H1 (cell line): ENCODE measurements around the gene VPS13D. TPM values are rescaled to one million over a fixed set of nuclear protein-coding genes. Genes with fewer than 3 reads are reported as not detected.

Source experiments
- CTBP2 ChIP-seq: IDR thresholded peaks from 2 replicates; pipeline ENCODE4 v1.7.0; 2011; ENCODE audit warnings: borderline replicate concordance, mild to moderate bottlenecking, moderate library complexity, mixed read lengths, low read length; ENCODE audit not compliant: insufficient read depth, insufficient read length
- HDAC2 ChIP-seq, 2 experiments: fragments of 300-600 bp in 1 of 2; sonication (generic) in 1 of 2; IDR thresholded peaks; 2 replicates each; pipeline ENCODE4 v1.6.1; 2011 to 2012; ENCODE audit warnings: low read depth in 2 of 2, low read length in 2 of 2, mild to moderate bottlenecking in 2 of 2, moderate library complexity in 2 of 2, borderline replicate concordance in 1 of 2, inconsistent platforms in 1 of 2
- NRF1 ChIP-seq: IDR thresholded peaks from 2 replicates; pipeline ENCODE4 v1.6.1; 2011; ENCODE audit warnings: mild to moderate bottlenecking, low read depth, low read length, improper control_type of control experiment
- RNF2 ChIP-seq: fragments of 200-900, 300-1000 bp; sonication (generic); IDR thresholded peaks from 2 replicates; pipeline ENCODE4 v1.7.1; 2016; ENCODE audit warnings: borderline replicate concordance, low read depth, mild to moderate bottlenecking, antibody characterized with exemption, low read length; ENCODE audit not compliant: poor library complexity, severe bottlenecking; ENCODE audit errors: missing control alignments
- polyA plus RNA-seq, 7 experiments: library from polyadenylated mRNA; depleted of rRNA in 3 of 7; stranded (reverse) in 5 of 7; unstranded in 2 of 7; fragments of >200 nt in 5 of 7; fragments of 200-250 nt in 2 of 7; gene quantifications; 1 replicate in 5 of 7; 2 replicates in 1 of 7; 4 replicates in 1 of 7; pipeline versions ENCODE4 v1.2.1 to v1.2.3, GENCODE V29; 2011 to 2013; ENCODE audit warnings: missing spikeins in 2 of 7, mixed read lengths in 2 of 7
- total RNA-seq: library from RNA; stranded (reverse); fragmentation: NEBNext Ultra II Directional; extraction: Animal tissue kit (Norgen Biotek cat#: 25700); gene quantifications from 2 replicates; pipeline ENCODE4 v1.2.1, GENCODE V29; 2021
- TF ChIP-seq, protein P1 (sequence below): IDR thresholded peaks from 2 replicates; pipeline ENCODE4 v1.6.1; 2011; ENCODE audit warnings: low read length, improper control_type of control experiment

VPS13D gene
- total and polyA plus RNA-seq, 2 of the 8 experiments (the other 6 are each of a cell fraction or from before 2014, with no cell fraction given): 10.9 to 31.2 TPM

DNA sequence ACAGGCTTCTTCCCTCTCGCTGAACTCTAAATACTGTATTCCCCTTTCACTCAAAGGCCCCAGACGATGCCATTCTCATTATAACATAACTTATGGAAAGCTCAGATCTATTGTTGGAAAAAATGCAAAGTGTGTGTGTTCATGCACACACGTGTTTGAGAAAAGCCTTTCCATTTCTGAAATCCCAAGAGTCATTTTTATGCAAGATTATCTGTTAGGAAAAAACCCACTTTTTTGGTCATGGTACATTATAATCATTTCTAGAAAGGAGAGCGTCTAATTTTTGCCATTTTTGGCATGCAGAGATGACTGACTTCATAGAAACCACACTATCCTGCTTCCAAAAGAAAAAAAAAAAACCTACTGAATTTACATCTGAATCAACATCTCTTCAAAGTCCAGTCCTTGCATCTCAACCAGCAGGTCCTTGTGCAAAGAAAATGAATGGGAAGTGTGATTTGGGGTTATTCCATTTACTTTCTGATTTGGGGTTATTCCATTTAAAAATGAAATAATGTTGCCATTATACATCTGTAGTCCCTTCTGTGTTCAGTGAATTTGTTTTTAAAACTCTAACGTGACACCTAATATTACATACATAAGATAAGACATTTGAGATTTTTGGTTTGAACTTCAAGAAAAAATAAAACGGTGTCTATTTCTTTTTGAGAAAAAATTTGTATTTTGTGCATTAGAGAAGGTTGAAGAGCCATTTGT lies 237.9 kb downstream of the VPS13D start (continued):
- TF ChIP-seq, protein P1, sequence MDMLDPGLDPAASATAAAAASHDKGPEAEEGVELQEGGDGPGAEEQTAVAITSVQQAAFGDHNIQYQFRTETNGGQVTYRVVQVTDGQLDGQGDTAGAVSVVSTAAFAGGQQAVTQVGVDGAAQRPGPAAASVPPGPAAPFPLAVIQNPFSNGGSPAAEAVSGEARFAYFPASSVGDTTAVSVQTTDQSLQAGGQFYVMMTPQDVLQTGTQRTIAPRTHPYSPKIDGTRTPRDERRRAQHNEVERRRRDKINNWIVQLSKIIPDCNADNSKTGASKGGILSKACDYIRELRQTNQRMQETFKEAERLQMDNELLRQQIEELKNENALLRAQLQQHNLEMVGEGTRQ: no peak
- TF ChIP-seq CTBP2 (no peak), RNF2 (no peak), HDAC2 (IDR thresholded peaks at IDR 0.05; ENCODE audit: borderline replicate concordance in 1 of 2, low read depth in 2 of 2, low read length in 2 of 2) (no peak), NRF1 (no peak)
